Natural killer cell (primary cell): ENCODE results near the gene CASP8. TPM values are rescaled to one million over a fixed set of nuclear protein-coding genes. Genes with fewer than 3 reads are reported as not detected.
"Not testable (repeated sequence)": the region's sequence is repeated elsewhere in the genome, so short reads cannot be mapped to it uniquely, and the experiment has no call there.

Experiments
- ATAC-seq, 3 donors: fragments of 150-1000 bp in 2 of 3; fragments of 200-7000 bp in 1 of 3; cut with Tn5 transposase; 1 replicate in 1 of 3; 2 replicates in 2 of 3; pipeline ENCODE4 v1.10.0; 2021; ENCODE audit warnings: mild to moderate bottlenecking in 2 of 3, moderate library complexity in 2 of 3
- DNase-seq, 2 donors: peaks; one replicate each; pipeline versions ENCODE4 v3.0.0 to v3.0.0-alpha.2; 2013 to 2021; ENCODE audit warnings: mixed read lengths in 1 of 2
- H3K27ac ChIP-seq: one replicate; pipeline ENCODE4 v1.5.1; 2013; ENCODE audit warnings: mild to moderate bottlenecking, low read length
- H3K27me3 ChIP-seq: one replicate; pipeline ENCODE4 v1.6.1; 2013; ENCODE audit warnings: low read length; ENCODE audit not compliant: control insufficient read depth, insufficient read depth
- H3K36me3 ChIP-seq: one replicate; pipeline ENCODE4 v1.6.1; 2013; ENCODE audit warnings: low read length; ENCODE audit not compliant: control insufficient read depth, insufficient read depth
- H3K4me1 ChIP-seq: one replicate; pipeline ENCODE4 v1.6.1; 2013; ENCODE audit warnings: low read length; ENCODE audit not compliant: control insufficient read depth, insufficient read depth
- H3K4me3 ChIP-seq: one replicate; pipeline ENCODE4 v1.5.1; 2013; ENCODE audit warnings: low read length
- H3K9me3 ChIP-seq: one replicate; pipeline ENCODE4 v1.6.1; 2013; ENCODE audit warnings: low read length; ENCODE audit not compliant: control insufficient read depth, insufficient read depth
- H3K27ac Mint-ChIP-seq, 2 donors: one replicate each; pipeline ENCODE4 v1.8.0; 2022; ENCODE audit warnings: mild to moderate bottlenecking in 2 of 2, mixed read lengths in 2 of 2, moderate library complexity in 1 of 2
- H3K27me3 Mint-ChIP-seq, 2 donors: one replicate each; pipeline ENCODE4 v1.8.0; 2022; ENCODE audit warnings: low read depth in 2 of 2, mixed read lengths in 2 of 2
- H3K36me3 Mint-ChIP-seq: one replicate; pipeline ENCODE4 v1.8.0; 2022; ENCODE audit warnings: mixed read lengths
- H3K4me1 Mint-ChIP-seq, 2 donors: one replicate each; pipeline ENCODE4 v1.8.0; 2022; ENCODE audit warnings: mixed read lengths in 2 of 2
- H3K4me3 Mint-ChIP-seq: one replicate; pipeline ENCODE4 v1.8.0; 2022; ENCODE audit warnings: mild to moderate bottlenecking, moderate library complexity, mixed read lengths
- H3K9me3 Mint-ChIP-seq, 2 donors: one replicate each; pipeline ENCODE4 v1.8.0; 2022; ENCODE audit warnings: mixed read lengths in 2 of 2
- WGBS: methylation state at CpG from one replicate; pipeline ENCODE4 v1.1.7; 2013; ENCODE audit warnings: missing lambda C conversion rate; ENCODE audit not compliant: insufficient coverage; 5-methylcytosine and 5-hydroxymethylcytosine counted together
- intact Hi-C: fragments of 100-400 bp; cut with micrococcal nuclease; formaldehyde crosslinking; loops from one replicate; pipeline ENCODE4 v1.14.2; 2022
- total RNA-seq, 4 donors: library from RNA; stranded (reverse); fragments of 120-200 nt in 1 of 4; gene quantifications; one replicate each; pipeline versions ENCODE4 v1.2.3 to v1.2.4, GENCODE V29; 2013 to 2022
- TF ChIP-seq, protein P1 (sequence below): fragments of 200-600 bp; IDR thresholded peaks from one replicate; pipeline ENCODE4 v1.8.0; 2022; ENCODE audit warnings: antibody characterized with exemption

The CASP8 gene
- total RNA-seq, 3 donors from 2014 or later (not counting 1 experiment from before 2014, with no cell fraction given), result 218 to 404 (median 347) TPM

GRCh38 chr2:201234663-201235135, 25.6 kb upstream of the CASP8 start:
- peak overlapping the region; percentile 97 for H3K27ac Mint-ChIP-seq
- Histone ChIP-seq H3K27ac (peak overlapping the region; percentile 90), H3K4me3 (peak overlapping the region; percentile 63), H3K36me3 (peaks cover 10% of the 10 kb centered on the region), H3K27me3 (no peaks in the 10 kb centered on the region), H3K4me1 (peaks cover 44% of the 10 kb centered on the region), H3K9me3 (no peaks in the 10 kb centered on the region)
- peak overlapping the region; percentile 93 for H3K4me3 Mint-ChIP-seq
- H3K27me3 Mint-ChIP-seq, result no peaks in the 10 kb centered on the region
- H3K36me3 Mint-ChIP-seq, result peaks cover 5% of the 10 kb centered on the region
- H3K4me1 Mint-ChIP-seq, result peaks cover 66 to 67% of the 10 kb centered on the region in 2 donors
- intact Hi-C loops, result loop anchor here (10.0 kb wide), 1 partner anchor 50 kb away; no protein-coding TSS in a partner anchor
- H3K9me3 Mint-ChIP-seq, result no peaks in the 10 kb centered on the region
- 40% methylated on average over 1 of the region's 3 CpGs for WGBS
- TF ChIP-seq, protein P1, sequence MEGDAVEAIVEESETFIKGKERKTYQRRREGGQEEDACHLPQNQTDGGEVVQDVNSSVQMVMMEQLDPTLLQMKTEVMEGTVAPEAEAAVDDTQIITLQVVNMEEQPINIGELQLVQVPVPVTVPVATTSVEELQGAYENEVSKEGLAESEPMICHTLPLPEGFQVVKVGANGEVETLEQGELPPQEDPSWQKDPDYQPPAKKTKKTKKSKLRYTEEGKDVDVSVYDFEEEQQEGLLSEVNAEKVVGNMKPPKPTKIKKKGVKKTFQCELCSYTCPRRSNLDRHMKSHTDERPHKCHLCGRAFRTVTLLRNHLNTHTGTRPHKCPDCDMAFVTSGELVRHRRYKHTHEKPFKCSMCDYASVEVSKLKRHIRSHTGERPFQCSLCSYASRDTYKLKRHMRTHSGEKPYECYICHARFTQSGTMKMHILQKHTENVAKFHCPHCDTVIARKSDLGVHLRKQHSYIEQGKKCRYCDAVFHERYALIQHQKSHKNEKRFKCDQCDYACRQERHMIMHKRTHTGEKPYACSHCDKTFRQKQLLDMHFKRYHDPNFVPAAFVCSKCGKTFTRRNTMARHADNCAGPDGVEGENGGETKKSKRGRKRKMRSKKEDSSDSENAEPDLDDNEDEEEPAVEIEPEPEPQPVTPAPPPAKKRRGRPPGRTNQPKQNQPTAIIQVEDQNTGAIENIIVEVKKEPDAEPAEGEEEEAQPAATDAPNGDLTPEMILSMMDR, result no peak
- DNase-seq (no peak), ATAC-seq (no peak)

- H3K4me3 ChIP-seq, result no peak overlapping the region
- DNase-seq (peak; percentile 36 to 82), ATAC-seq (peak; percentile 14 to 36 (median 22))
- peak overlapping the region; percentile 90 to 97 for H3K27ac Mint-ChIP-seq
- H3K9me3 Mint-ChIP-seq, result no peaks in the 10 kb centered on the region
- intact Hi-C loops, result loop anchor here (1.0 to 10.0 kb wide), 3 partner anchors 22 to 128 kb away; no protein-coding TSS in a partner anchor
- peaks cover 63 to 65% of the 10 kb centered on the region in 2 donors for H3K4me1 Mint-ChIP-seq
- 21% methylated on average over 13 of the region's 14 CpGs for WGBS
- peaks cover 44% of the 10 kb centered on the region for H3K4me1 ChIP-seq
- no peaks in the 10 kb centered on the region for H3K27me3 ChIP-seq
- H3K36me3 ChIP-seq, result peaks cover 18% of the 10 kb centered on the region
- H3K9me3 ChIP-seq, result no peaks in the 10 kb centered on the region
- peak overlapping the region; percentile 3 for H3K27ac ChIP-seq
- peaks cover 19% of the 10 kb centered on the region for H3K36me3 Mint-ChIP-seq
- TF ChIP-seq, protein P1, result peak; percentile 72
- peak overlapping the region; percentile 75 for H3K4me3 Mint-ChIP-seq
- no peaks in the 10 kb centered on the region for H3K27me3 Mint-ChIP-seq
Measured at GRCh38 chr2:201235860-201236811, 24.2 kb upstream of the CASP8 start.

GRCh38 chr2:201237486-201238123, 22.7 kb upstream of the CASP8 start:
- no peak overlapping the region for H3K27ac ChIP-seq

DNA sequence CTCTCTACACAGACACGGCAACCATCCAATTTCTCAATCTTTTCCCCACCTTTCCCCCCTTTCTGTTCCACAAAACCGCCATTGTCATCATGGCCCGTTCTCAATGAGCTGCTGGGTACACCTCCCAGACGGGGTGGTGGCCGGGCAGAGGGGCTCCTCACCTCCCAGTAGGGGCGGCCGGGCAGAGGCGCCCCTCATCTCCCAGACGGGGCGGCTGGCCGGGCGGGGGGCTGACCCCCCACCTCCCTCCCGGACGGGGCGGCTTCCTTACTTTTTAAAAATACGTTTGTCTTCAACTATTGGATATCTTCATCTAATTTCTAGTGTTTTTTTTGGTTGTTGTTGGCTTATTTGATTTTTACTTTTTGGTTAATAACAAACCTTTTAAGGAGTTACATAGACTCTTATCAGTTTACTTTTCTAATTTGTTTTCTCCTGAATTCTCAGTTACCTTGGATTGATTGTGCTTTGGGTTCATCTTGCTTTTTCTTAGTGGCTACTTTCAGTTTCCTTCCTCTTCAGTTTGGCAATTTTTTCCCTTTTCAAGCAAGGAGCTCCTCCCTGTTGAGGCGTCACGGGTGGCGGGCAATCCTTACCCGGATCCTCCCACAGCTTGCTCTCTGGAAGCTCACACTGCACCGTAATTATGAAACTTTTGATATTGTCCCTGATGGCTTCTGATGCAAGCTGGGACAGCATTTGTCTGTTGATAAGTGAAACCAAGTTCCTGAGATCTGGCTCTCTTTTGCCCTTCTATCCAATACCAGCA, 21.0 kb upstream of the CASP8 start:
- H3K27ac ChIP-seq, H3K27me3 Mint-ChIP-seq, ATAC-seq, H3K9me3 Mint-ChIP-seq, H3K27me3 ChIP-seq, H3K4me3 ChIP-seq, H3K9me3 ChIP-seq: not testable (repeated sequence)
- 93% methylated on average over 16 of the region's 21 CpGs for WGBS
- peaks cover 43 to 46% of the 10 kb centered on the region in 2 donors for H3K4me1 Mint-ChIP-seq
- peaks cover 25% of the 10 kb centered on the region for H3K4me1 ChIP-seq
- H3K36me3 ChIP-seq, result peaks cover 28% of the 10 kb centered on the region
- H3K27ac Mint-ChIP-seq, result peak overlapping the region; percentile 81 to 89
- peak in 1 of 2 donors; percentile 26 for DNase-seq
- intact Hi-C loops, result loop anchor here (10.0 kb wide), 1 partner anchor 45 kb away; no protein-coding TSS in a partner anchor
- peaks cover 26% of the 10 kb centered on the region for H3K36me3 Mint-ChIP-seq
- H3K4me3 Mint-ChIP-seq, result peak overlapping the region; percentile 61

More at GRCh38 chr2:201237486-201238123, 22.7 kb upstream of the CASP8 start:
- no peak for ATAC-seq
- Mint-ChIP-seq H3K4me3 (no peak overlapping the region), H3K27ac (peak overlapping the region in 1 of 2 donors; percentile 44), H3K36me3 (peaks cover 26% of the 10 kb centered on the region), H3K27me3 (no peaks in the 10 kb centered on the region), H3K9me3 (no peaks in the 10 kb centered on the region), H3K4me1 (peaks cover 57 to 60% of the 10 kb centered on the region in 2 donors)
- H3K4me3 ChIP-seq, result no peak overlapping the region
- 41% methylated on average over 4 of the region's 7 CpGs for WGBS
- no peaks in the 10 kb centered on the region for H3K27me3 ChIP-seq
- H3K9me3 ChIP-seq, result no peaks in the 10 kb centered on the region
- H3K4me1 ChIP-seq, result peaks cover 39% of the 10 kb centered on the region
- TF ChIP-seq, protein P1, result no peak
- intact Hi-C loops, result loop anchor here (10.0 kb wide), 1 partner anchor 47 kb away; no protein-coding TSS in a partner anchor
- H3K36me3 ChIP-seq, result peaks cover 25% of the 10 kb centered on the region
- no peak for DNase-seq
